GM12878 (cell line): ENCODE measurements around the gene SLC6A9.

ENCODE experiments used
- ASH2L ChIP-seq: fragments of 300-600, 200-600 bp; sonication (generic); IDR thresholded peaks from 2 replicates; pipeline ENCODE4 v1.6.1; 2017; ENCODE audit warnings: low read depth, mild to moderate bottlenecking, borderline replicate concordance
- BCL11A ChIP-seq: IDR thresholded peaks from 2 replicates; pipeline ENCODE4 v1.6.1; 2011; ENCODE audit warnings: low read depth, low read length
- EGR1 ChIP-seq, 2 experiments: IDR thresholded peaks; 1 replicate in 1 of 2; 2 replicates in 1 of 2; pipeline ENCODE4 v1.6.1; 2011 to 2012; ENCODE audit warnings: low read depth in 2 of 2, low read length in 2 of 2, borderline replicate concordance in 1 of 2, mild to moderate bottlenecking in 1 of 2, moderate library complexity in 1 of 2
- EZH2 ChIP-seq: IDR thresholded peaks from 2 replicates; pipeline ENCODE4 v1.6.1; 2012; ENCODE audit warnings: low read depth, mild to moderate bottlenecking, control low read depth, inconsistent platforms, low read length, borderline replicate concordance; ENCODE audit not compliant: control insufficient read depth
- GABPA ChIP-seq: IDR thresholded peaks from 2 replicates; pipeline ENCODE4 v1.6.1; 2014; ENCODE audit warnings: antibody characterized with exemption, low read depth, mild to moderate bottlenecking, inconsistent platforms
- HDGF ChIP-seq: fragments of 450-650 bp; IDR thresholded peaks from 2 replicates; pipeline ENCODE4 v1.6.1; 2016; ENCODE audit warnings: antibody characterized with exemption
- JUNB ChIP-seq: IDR thresholded peaks from 2 replicates; pipeline ENCODE4 v1.6.1; 2016; ENCODE audit warnings: antibody characterized with exemption, mild to moderate bottlenecking
- POLR2A ChIP-seq: IDR thresholded peaks from 2 replicates; pipeline ENCODE4 v1.6.1; 2011; ENCODE audit warnings: low read depth, mild to moderate bottlenecking, low read length
- SMARCA5 ChIP-seq: fragments of 450-650 bp; IDR thresholded peaks from 2 replicates; pipeline ENCODE4 v1.6.1; 2017; ENCODE audit warnings: mild to moderate bottlenecking
- TCF7 ChIP-seq: IDR thresholded peaks from 2 replicates; pipeline ENCODE4 v1.6.1; 2014; ENCODE audit warnings: antibody characterized with exemption, borderline replicate concordance
- TF ChIP-seq, protein P1 (sequence below), 3 experiments: IDR thresholded peaks in 2 of 3; conservative IDR thresholded peaks in 1 of 3; 2 replicates each; pipeline ENCODE4 v1.5.1; 2011; ENCODE audit warnings: low read depth in 3 of 3, low read length in 3 of 3, mild to moderate bottlenecking in 3 of 3, control low read depth in 2 of 3, moderate library complexity in 2 of 3, inconsistent platforms in 1 of 3, mixed read lengths in 1 of 3; ENCODE audit not compliant: control insufficient read depth in 2 of 3, insufficient read depth in 1 of 3; ENCODE audit errors: extremely low read depth in 1 of 3
- TF ChIP-seq, protein P2 (sequence below): IDR thresholded peaks from 2 replicates; pipeline ENCODE4 v1.6.1; 2012; ENCODE audit warnings: low read depth, low read length, improper control_type of control experiment
- TF ChIP-seq, protein P3 (sequence below): IDR thresholded peaks from 2 replicates; pipeline ENCODE4 v1.6.1; 2012; ENCODE audit warnings: mild to moderate bottlenecking, low read depth, low read length
- TF ChIP-seq, protein P4 (sequence below): fragments of 450-650 bp; IDR thresholded peaks from 2 replicates; pipeline ENCODE4 v1.6.1; 2016; ENCODE audit warnings: mild to moderate bottlenecking

DNA sequence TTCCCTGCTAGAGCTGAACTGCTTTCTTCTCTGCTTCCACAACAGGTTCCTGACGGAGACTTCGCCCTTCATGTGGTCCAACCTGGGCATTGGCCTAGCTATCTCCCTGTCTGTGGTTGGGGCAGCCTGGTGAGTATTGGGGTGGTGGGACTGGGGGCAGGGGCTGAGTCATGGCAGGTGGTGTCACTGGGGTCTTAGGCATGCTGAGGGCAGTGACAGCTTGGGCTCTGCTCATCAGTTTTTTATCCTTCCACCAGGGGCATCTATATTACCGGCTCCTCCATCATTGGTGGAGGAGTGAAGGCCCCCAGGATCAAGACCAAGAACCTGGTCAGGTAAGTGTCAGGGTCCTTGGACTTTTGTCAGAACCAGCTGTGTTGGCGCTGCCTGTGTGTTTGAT, 55.2 kb downstream of the SLC6A9 start:
- TF ChIP-seq BCL11A (no peak), POLR2A (no peak), ASH2L (no peak), GABPA (no peak), EZH2 (no peak), HDGF (no peak), EGR1 (IDR thresholded peaks at IDR 0.05; ENCODE audit: borderline replicate concordance in 1 of 2, low read depth in 2 of 2, low read length in 2 of 2) (no peak), JUNB (no peak), TCF7 (no peak), SMARCA5 (no peak)
- TF ChIP-seq, protein P1, sequence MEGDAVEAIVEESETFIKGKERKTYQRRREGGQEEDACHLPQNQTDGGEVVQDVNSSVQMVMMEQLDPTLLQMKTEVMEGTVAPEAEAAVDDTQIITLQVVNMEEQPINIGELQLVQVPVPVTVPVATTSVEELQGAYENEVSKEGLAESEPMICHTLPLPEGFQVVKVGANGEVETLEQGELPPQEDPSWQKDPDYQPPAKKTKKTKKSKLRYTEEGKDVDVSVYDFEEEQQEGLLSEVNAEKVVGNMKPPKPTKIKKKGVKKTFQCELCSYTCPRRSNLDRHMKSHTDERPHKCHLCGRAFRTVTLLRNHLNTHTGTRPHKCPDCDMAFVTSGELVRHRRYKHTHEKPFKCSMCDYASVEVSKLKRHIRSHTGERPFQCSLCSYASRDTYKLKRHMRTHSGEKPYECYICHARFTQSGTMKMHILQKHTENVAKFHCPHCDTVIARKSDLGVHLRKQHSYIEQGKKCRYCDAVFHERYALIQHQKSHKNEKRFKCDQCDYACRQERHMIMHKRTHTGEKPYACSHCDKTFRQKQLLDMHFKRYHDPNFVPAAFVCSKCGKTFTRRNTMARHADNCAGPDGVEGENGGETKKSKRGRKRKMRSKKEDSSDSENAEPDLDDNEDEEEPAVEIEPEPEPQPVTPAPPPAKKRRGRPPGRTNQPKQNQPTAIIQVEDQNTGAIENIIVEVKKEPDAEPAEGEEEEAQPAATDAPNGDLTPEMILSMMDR (IDR thresholded peaks at IDR 0.05 in 2 of 3, conservative IDR thresholded peaks at IDR 0.05 in 1 of 3; ENCODE audit: control insufficient read depth in 2 of 3, extremely low read depth in 1 of 3, insufficient read depth in 1 of 3, low read depth in 3 of 3, low read length in 3 of 3), result 0 out of 6 replicates have a peak, but pooled peaks of 1 of the 3 experiments have one; percentile 22
- TF ChIP-seq, protein P2, sequence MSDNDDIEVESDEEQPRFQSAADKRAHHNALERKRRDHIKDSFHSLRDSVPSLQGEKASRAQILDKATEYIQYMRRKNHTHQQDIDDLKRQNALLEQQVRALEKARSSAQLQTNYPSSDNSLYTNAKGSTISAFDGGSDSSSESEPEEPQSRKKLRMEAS, result no peak
- TF ChIP-seq, protein P3, sequence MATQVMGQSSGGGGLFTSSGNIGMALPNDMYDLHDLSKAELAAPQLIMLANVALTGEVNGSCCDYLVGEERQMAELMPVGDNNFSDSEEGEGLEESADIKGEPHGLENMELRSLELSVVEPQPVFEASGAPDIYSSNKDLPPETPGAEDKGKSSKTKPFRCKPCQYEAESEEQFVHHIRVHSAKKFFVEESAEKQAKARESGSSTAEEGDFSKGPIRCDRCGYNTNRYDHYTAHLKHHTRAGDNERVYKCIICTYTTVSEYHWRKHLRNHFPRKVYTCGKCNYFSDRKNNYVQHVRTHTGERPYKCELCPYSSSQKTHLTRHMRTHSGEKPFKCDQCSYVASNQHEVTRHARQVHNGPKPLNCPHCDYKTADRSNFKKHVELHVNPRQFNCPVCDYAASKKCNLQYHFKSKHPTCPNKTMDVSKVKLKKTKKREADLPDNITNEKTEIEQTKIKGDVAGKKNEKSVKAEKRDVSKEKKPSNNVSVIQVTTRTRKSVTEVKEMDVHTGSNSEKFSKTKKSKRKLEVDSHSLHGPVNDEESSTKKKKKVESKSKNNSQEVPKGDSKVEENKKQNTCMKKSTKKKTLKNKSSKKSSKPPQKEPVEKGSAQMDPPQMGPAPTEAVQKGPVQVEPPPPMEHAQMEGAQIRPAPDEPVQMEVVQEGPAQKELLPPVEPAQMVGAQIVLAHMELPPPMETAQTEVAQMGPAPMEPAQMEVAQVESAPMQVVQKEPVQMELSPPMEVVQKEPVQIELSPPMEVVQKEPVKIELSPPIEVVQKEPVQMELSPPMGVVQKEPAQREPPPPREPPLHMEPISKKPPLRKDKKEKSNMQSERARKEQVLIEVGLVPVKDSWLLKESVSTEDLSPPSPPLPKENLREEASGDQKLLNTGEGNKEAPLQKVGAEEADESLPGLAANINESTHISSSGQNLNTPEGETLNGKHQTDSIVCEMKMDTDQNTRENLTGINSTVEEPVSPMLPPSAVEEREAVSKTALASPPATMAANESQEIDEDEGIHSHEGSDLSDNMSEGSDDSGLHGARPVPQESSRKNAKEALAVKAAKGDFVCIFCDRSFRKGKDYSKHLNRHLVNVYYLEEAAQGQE, result no peak
- TF ChIP-seq, protein P4, sequence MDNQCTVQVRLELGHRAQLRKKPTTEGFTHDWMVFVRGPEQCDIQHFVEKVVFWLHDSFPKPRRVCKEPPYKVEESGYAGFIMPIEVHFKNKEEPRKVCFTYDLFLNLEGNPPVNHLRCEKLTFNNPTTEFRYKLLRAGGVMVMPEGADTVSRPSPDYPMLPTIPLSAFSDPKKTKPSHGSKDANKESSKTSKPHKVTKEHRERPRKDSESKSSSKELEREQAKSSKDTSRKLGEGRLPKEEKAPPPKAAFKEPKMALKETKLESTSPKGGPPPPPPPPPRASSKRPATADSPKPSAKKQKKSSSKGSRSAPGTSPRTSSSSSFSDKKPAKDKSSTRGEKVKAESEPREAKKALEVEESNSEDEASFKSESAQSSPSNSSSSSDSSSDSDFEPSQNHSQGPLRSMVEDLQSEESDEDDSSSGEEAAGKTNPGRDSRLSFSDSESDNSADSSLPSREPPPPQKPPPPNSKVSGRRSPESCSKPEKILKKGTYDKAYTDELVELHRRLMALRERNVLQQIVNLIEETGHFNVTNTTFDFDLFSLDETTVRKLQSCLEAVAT, result no peak
